ENCODE measurements around the gene SEMA3B.
"Not testable (repeated sequence)": the region's sequence is repeated elsewhere in the genome, so short reads cannot be mapped to it uniquely, and the experiment has no call there.

Gene SEMA3B

GRCh38 chr3:50260027-50260941, 8.7 kb upstream of the SEMA3B start:
- TF ChIP-seq, protein P1, sequence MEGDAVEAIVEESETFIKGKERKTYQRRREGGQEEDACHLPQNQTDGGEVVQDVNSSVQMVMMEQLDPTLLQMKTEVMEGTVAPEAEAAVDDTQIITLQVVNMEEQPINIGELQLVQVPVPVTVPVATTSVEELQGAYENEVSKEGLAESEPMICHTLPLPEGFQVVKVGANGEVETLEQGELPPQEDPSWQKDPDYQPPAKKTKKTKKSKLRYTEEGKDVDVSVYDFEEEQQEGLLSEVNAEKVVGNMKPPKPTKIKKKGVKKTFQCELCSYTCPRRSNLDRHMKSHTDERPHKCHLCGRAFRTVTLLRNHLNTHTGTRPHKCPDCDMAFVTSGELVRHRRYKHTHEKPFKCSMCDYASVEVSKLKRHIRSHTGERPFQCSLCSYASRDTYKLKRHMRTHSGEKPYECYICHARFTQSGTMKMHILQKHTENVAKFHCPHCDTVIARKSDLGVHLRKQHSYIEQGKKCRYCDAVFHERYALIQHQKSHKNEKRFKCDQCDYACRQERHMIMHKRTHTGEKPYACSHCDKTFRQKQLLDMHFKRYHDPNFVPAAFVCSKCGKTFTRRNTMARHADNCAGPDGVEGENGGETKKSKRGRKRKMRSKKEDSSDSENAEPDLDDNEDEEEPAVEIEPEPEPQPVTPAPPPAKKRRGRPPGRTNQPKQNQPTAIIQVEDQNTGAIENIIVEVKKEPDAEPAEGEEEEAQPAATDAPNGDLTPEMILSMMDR (IDR thresholded peaks at IDR 0.05; ENCODE audit: low read depth, low read length): peak; percentile 83
- H3K4me3 ChIP-seq (ENCODE audit: low read depth, low read length): peak overlapping the region; percentile 51

DNA sequence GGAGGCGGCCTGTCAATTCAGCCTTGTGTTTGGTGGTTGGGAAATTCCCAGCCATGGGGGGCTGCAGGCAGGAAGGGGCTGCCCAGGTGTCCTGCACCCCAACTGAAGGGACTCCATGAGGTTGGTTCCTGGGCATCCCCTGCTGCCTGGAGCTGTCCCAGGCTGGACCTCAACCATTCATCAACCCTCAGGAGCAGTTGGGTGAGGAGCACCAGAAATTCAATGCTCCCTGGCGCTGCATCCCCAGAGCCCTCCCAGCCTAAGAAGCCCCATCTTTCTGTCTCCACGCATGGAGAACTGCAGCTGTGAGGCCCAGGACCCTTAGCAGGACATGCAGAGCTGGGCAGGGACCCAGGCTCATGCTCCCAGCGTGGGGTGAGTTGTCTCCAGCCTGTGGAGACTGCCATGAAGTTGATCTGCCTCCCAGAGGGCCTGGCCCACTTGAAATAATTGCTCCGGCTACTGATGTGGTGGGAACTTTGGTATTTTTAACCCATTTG, 8.0 kb upstream of the SEMA3B start:
- peak overlapping the region; percentile 51; the same call in 1 of the 2 replicates for H3K4me3 ChIP-seq (ENCODE audit: low read depth, low read length)
- TF ChIP-seq, protein P1 (IDR thresholded peaks at IDR 0.05; ENCODE audit: low read depth, low read length): no peak

- no peak overlapping the region for H3K4me3 ChIP-seq (ENCODE audit: low read depth, low read length)
- TF ChIP-seq, protein P1 (IDR thresholded peaks at IDR 0.05; ENCODE audit: low read depth, low read length): no peak
Observed at GRCh38 chr3:50261505-50261904, 7.4 kb upstream of the SEMA3B start.

DNA sequence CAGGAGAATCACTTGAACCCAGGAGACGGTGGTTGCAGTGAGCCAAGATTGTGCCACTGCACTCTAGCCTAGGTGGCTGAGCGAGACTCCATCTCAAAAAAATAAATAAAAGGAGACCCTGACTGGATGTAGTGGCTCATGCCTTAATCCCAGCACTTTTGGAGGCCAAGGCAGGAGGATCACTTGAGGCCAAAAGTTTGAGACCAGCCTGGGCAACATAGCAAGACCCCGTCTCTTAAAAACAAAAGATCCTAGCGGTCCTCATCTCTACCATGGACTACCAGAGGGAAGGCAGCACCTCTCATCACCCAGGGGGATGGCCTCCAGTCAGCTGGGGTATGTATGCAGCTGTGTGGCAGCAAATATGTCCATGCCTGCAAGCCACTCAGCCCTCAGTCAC, 6.7 kb upstream of the SEMA3B start:
- not testable (repeated sequence) for H3K4me3 ChIP-seq (ENCODE audit: low read depth, low read length)

GRCh38 chr3:50262778-50263177, 6.2 kb upstream of the SEMA3B start:
- TF ChIP-seq, protein P1 (IDR thresholded peaks at IDR 0.05; ENCODE audit: low read depth, low read length): no peak
- no peak overlapping the region for H3K4me3 ChIP-seq (ENCODE audit: low read depth, low read length)

GRCh38 chr3:50263478-50264382, 5.2 kb upstream of the SEMA3B start:
- TF ChIP-seq, protein P1 (IDR thresholded peaks at IDR 0.05; ENCODE audit: low read depth, low read length): no peak
- no peak overlapping the region for H3K4me3 ChIP-seq (ENCODE audit: low read depth, low read length)

- TF ChIP-seq, protein P1 (IDR thresholded peaks at IDR 0.05; ENCODE audit: low read depth, low read length): no peak
- H3K4me3 ChIP-seq (ENCODE audit: low read depth, low read length): no peak overlapping the region
Observed at GRCh38 chr3:50264383-50264963, 4.5 kb upstream of the SEMA3B start.

Data from WI38 (cell line).